Upper lobe of right lung (tissue), 1 donor: ENCODE data around the gene SARM1. TPM values are rescaled to one million over a fixed set of nuclear protein-coding genes. Genes with fewer than 3 reads are reported as not detected.
"Not testable (repeated sequence)": the region's sequence is repeated elsewhere in the genome, so short reads cannot be mapped to it uniquely, and the experiment has no call there.

Experiments used
- ATAC-seq: fragments of 200-7000 bp; cut with Tn5 transposase; one replicate; pipeline ENCODE4 v1.9.1; 2020; ENCODE audit warnings: mild to moderate bottlenecking, moderate library complexity
- DNase-seq: peaks from one replicate; pipeline ENCODE4 v3.0.0-alpha.2; 2020
- H3K27ac ChIP-seq: fragments of 200-600 bp; one replicate; pipeline ENCODE4 v1.8.0; 2022
- H3K27me3 ChIP-seq: fragments of 200-600 bp; one replicate; pipeline ENCODE4 v1.8.0; 2022; ENCODE audit warnings: mild to moderate bottlenecking
- H3K36me3 ChIP-seq: fragments of 200-600 bp; one replicate; pipeline ENCODE4 v1.8.0; 2022
- H3K4me1 ChIP-seq: fragments of 200-600 bp; one replicate; pipeline ENCODE4 v1.8.0; 2022
- H3K4me3 ChIP-seq: fragments of 200-600 bp; one replicate; pipeline ENCODE4 v1.8.0; 2022; ENCODE audit warnings: mild to moderate bottlenecking
- H3K9me3 ChIP-seq: fragments of 200-600 bp; one replicate; pipeline ENCODE4 v1.8.0; 2022
- intact Hi-C: fragments of 100-400 bp; cut with DNase I; formaldehyde crosslinking; loops from one replicate; pipeline ENCODE4 v1.11.0; 2022
- total RNA-seq: library from RNA; stranded (reverse); fragmentation: NEBNext Ultra II Directional; extraction: Animal tissue kit (Norgen Biotek cat#: 25700); gene quantifications from one replicate; pipeline ENCODE4 v1.2.1, GENCODE V29; 2021
- TF ChIP-seq, protein P1 (sequence below): fragments of 200-600 bp; IDR thresholded peaks from one replicate; pipeline ENCODE4 v1.8.0; 2022; ENCODE audit warnings: antibody characterized with exemption
- donor health status: DM: no; HTN: yes; CAD: no; lungs with severe emphysema.

SARM1 gene
- total RNA-seq, 1 donor from 2014 or later = 14.4 TPM

- Histone ChIP-seq H3K9me3 (no peaks in the 10 kb centered on the region), H3K27me3 (no peaks in the 10 kb centered on the region), H3K4me1 (peaks cover 31% of the 10 kb centered on the region), H3K36me3 (peaks cover 30% of the 10 kb centered on the region), H3K27ac (peak overlapping the region; percentile 95), H3K4me3 (peak overlapping the region; percentile 88)
- intact Hi-C loops = no loop called here
- DNase-seq = peak; percentile 71
- peak; percentile 12 for ATAC-seq
- TF ChIP-seq, protein P1, sequence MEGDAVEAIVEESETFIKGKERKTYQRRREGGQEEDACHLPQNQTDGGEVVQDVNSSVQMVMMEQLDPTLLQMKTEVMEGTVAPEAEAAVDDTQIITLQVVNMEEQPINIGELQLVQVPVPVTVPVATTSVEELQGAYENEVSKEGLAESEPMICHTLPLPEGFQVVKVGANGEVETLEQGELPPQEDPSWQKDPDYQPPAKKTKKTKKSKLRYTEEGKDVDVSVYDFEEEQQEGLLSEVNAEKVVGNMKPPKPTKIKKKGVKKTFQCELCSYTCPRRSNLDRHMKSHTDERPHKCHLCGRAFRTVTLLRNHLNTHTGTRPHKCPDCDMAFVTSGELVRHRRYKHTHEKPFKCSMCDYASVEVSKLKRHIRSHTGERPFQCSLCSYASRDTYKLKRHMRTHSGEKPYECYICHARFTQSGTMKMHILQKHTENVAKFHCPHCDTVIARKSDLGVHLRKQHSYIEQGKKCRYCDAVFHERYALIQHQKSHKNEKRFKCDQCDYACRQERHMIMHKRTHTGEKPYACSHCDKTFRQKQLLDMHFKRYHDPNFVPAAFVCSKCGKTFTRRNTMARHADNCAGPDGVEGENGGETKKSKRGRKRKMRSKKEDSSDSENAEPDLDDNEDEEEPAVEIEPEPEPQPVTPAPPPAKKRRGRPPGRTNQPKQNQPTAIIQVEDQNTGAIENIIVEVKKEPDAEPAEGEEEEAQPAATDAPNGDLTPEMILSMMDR = no peak
Observed at GRCh38 chr17:28335959-28336871, 35.3 kb upstream of the SARM1 start.

GRCh38 chr17:28338056-28338768 lies 33.3 kb upstream of the SARM1 start:
- ATAC-seq (no peak), DNase-seq (no peak)
- Histone ChIP-seq H3K27ac (peak overlapping the region; percentile 66), H3K27me3 (no peaks in the 10 kb centered on the region), H3K9me3 (no peaks in the 10 kb centered on the region), H3K36me3 (peaks cover 40% of the 10 kb centered on the region), H3K4me3 (peak overlapping the region; percentile 16), H3K4me1 (peaks cover 31% of the 10 kb centered on the region)
- TF ChIP-seq, protein P1 = no peak
- intact Hi-C loops = no loop called here

DNA sequence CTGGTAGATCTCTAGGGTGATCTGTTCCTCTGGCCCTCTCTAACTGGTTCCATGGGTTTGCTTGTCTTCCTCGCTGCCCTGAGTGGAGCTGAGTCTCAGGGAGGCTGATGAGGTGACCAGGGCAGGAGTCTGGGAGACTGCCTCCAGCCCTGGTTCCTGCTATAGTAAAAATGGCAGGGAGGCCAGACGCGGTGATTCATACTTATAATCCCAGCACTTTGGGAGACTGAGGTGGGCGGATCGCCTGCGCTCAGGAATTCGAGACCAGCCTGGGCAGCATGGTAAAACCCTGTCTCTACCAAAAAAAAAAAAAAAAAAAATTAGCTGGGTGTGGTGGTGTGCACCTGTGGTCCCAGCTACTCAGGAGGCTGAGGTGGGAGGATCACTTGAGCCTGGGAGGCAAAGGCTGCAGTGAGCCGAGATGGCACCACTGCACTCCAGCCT lies 32.7 kb upstream of the SARM1 start:
- peaks cover 26% of the 10 kb centered on the region for H3K4me1 ChIP-seq
- peak overlapping the region; percentile 16 for H3K4me3 ChIP-seq
- H3K27me3 ChIP-seq, intact Hi-C loops, DNase-seq, ATAC-seq, H3K9me3 ChIP-seq: not testable (repeated sequence)
- H3K36me3 ChIP-seq = peaks cover 45% of the 10 kb centered on the region
- H3K27ac ChIP-seq = peak overlapping the region; percentile 66

DNA sequence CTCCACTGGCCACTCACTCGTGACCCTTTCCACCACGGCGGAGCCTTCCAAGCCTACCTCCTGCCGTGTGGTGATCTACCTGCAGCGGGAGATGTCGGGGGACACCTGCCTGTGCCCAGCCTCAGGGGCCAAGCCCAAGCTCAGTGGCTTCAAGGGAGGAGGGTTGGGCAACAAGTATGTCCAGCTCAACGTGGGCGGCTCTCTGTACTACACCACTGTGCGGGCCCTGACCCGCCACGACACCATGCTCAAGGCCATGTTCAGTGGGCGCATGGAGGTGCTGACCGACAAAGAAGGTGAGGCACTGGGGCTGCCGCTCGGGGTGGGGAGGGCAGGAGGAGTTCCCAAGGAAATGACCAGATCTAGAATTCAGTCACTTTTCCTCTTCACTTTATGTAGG lies 32.1 kb upstream of the SARM1 start:
- TF ChIP-seq, protein P1 = no peak
- Histone ChIP-seq H3K36me3 (peaks cover 52% of the 10 kb centered on the region), H3K9me3 (no peaks in the 10 kb centered on the region), H3K4me3 (no peak overlapping the region), H3K27me3 (no peaks in the 10 kb centered on the region), H3K27ac (no peak overlapping the region), H3K4me1 (peaks cover 20% of the 10 kb centered on the region)
- intact Hi-C loops = no loop called here
- DNase-seq (no peak), ATAC-seq (no peak)

- no peak for ATAC-seq
- intact Hi-C loops = no loop called here
Observed at GRCh38 chr17:28340374-28340773, 31.1 kb upstream of the SARM1 start.

More at GRCh38 chr17:28340374-28340773, 31.1 kb upstream of the SARM1 start:
- TF ChIP-seq, protein P1 = no peak
- Histone ChIP-seq H3K9me3 (no peaks in the 10 kb centered on the region), H3K27me3 (no peaks in the 10 kb centered on the region), H3K36me3 (peaks cover 61% of the 10 kb centered on the region), H3K4me3 (no peak overlapping the region), H3K27ac (no peak overlapping the region), H3K4me1 (peaks cover 17% of the 10 kb centered on the region)
- DNase-seq = no peak
